Measurements from ENCODE around the gene PCDH18. TPM values are rescaled to one million over a fixed set of nuclear protein-coding genes. Genes with fewer than 3 reads are reported as not detected.

PCDH18 gene
- total RNA-seq, 2 donors from 2014 or later, result 3.9 to 7.9 TPM

- Histone ChIP-seq H3K4me1 (no peaks in the 10 kb centered on the region), H3K36me3 (replicated peaks in 1 of 2; ENCODE audit: insufficient read depth in 1 of 2, low read depth in 2 of 2) (no peaks in the 10 kb centered on the region), H3K27ac (no peak overlapping the region), H3K27me3 (no peaks in the 10 kb centered on the region), H3K9me3 (no peaks in the 10 kb centered on the region), H3K4me3 (no peak overlapping the region)
- TF ChIP-seq, protein P1, sequence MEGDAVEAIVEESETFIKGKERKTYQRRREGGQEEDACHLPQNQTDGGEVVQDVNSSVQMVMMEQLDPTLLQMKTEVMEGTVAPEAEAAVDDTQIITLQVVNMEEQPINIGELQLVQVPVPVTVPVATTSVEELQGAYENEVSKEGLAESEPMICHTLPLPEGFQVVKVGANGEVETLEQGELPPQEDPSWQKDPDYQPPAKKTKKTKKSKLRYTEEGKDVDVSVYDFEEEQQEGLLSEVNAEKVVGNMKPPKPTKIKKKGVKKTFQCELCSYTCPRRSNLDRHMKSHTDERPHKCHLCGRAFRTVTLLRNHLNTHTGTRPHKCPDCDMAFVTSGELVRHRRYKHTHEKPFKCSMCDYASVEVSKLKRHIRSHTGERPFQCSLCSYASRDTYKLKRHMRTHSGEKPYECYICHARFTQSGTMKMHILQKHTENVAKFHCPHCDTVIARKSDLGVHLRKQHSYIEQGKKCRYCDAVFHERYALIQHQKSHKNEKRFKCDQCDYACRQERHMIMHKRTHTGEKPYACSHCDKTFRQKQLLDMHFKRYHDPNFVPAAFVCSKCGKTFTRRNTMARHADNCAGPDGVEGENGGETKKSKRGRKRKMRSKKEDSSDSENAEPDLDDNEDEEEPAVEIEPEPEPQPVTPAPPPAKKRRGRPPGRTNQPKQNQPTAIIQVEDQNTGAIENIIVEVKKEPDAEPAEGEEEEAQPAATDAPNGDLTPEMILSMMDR (IDR thresholded peaks at IDR 0.05), result no peak
- TF ChIP-seq POLR2A (IDR thresholded peaks at IDR 0.05), result no peak
- intact Hi-C loops (cut with DNase I), result no loop called here
- no peak for ATAC-seq
- DNase-seq, result no peak
- WGBS, 2 donors, result 90 to 100% methylated on average over 1 of the region's 1 CpG
Measured at GRCh38 chr4:137471461-137471860, 60.8 kb downstream of the PCDH18 start.

- TF ChIP-seq, protein P1 (IDR thresholded peaks at IDR 0.05), result no peak
- TF ChIP-seq POLR2A (IDR thresholded peaks at IDR 0.05), result no peak
- H3K4me1 ChIP-seq, result no peaks in the 10 kb centered on the region
- H3K36me3 ChIP-seq (replicated peaks in 1 of 2; ENCODE audit: insufficient read depth in 1 of 2, low read depth in 2 of 2), result no peaks in the 10 kb centered on the region
- no peak overlapping the region for H3K27ac ChIP-seq
- H3K27me3 ChIP-seq, result no peaks in the 10 kb centered on the region
- no peak overlapping the region for H3K4me3 ChIP-seq
- ATAC-seq (no peak), DNase-seq (no peak)
- intact Hi-C loops (cut with DNase I), result no loop called here
- H3K9me3 ChIP-seq, result no peaks in the 10 kb centered on the region
Measured at GRCh38 chr4:137470806-137471205, 61.5 kb downstream of the PCDH18 start.
